SK-N-SH (cell line): Measurements from ENCODE around the gene MVD. TPM values are rescaled to one million over a fixed set of nuclear protein-coding genes. Genes with fewer than 3 reads are reported as not detected.

Experiments used
- CTCF ChIA-PET: fragments of 300-600, 350-600 bp; formaldehyde crosslinking; extraction: SDS; loops from one replicate; lab custom pipeline; 2021; lab: Yijun Ruan, JAX
- POLR2A ChIA-PET: fragments of 350-600 bp; sonication (Branson Sonifier 250); formaldehyde crosslinking; extraction: SDS; loops from one replicate; lab custom pipeline; 2020; ENCODE audit warnings: antibody characterized with exemption, inconsistent platforms; lab: Yijun Ruan, JAX
- DNase-seq: peaks from one replicate; pipeline ENCODE4 v3.0.0; 2012
- H2AFZ ChIP-seq: fragments of 200-600 bp; sonication (generic); 2 replicates; pipeline ENCODE4 v1.8.1; 2016; ENCODE audit warnings: antibody characterized with exemption, mild to moderate bottlenecking, low read depth
- H3F3A ChIP-seq: fragments of 200-600 bp; sonication (generic); replicated peaks from 2 replicates; pipeline ENCODE3; 2016; ENCODE audit warnings: antibody characterized with exemption, mild to moderate bottlenecking; ENCODE audit not compliant: insufficient read depth
- H3K27ac ChIP-seq, 2 experiments: fragments of 200-500 bp in 1 of 2; fragments of 200-600 bp in 1 of 2; sonication (Bioruptor generic) in 1 of 2; sonication (generic), shearing (Covaris generic) in 1 of 2; 2 replicates each; pipeline versions ENCODE4 v1.5.1 to v1.6.1; 2014 to 2016; ENCODE audit warnings: low read depth in 2 of 2, inconsistent platforms in 1 of 2, low read length in 1 of 2, mild to moderate bottlenecking in 1 of 2, mixed read lengths in 1 of 2
- H3K27me3 ChIP-seq: fragments of 200-600 bp; sonication (generic), shearing (Covaris generic); 2 replicates; pipeline ENCODE4 v1.6.1; 2016; ENCODE audit warnings: mixed run types; ENCODE audit not compliant: insufficient read depth
- H3K36me3 ChIP-seq, 2 experiments: fragments of 200-500 bp in 1 of 2; fragments of 200-600 bp in 1 of 2; sonication (Bioruptor generic) in 1 of 2; sonication (generic) in 1 of 2; replicated peaks in 1 of 2; 2 replicates each; pipeline versions ENCODE3 to v1.5.1; 2014 to 2016; ENCODE audit warnings: low read length in 1 of 2, mild to moderate bottlenecking in 1 of 2; ENCODE audit not compliant: insufficient read depth in 2 of 2, control insufficient read depth in 1 of 2
- H3K4me1 ChIP-seq, 2 experiments: fragments of 200-500 bp in 1 of 2; fragments of 200-600 bp in 1 of 2; sonication (Bioruptor generic) in 1 of 2; sonication (generic), shearing (Covaris generic) in 1 of 2; 2 replicates each; pipeline versions ENCODE4 v1.5.1 to v1.6.1; 2014 to 2016; ENCODE audit warnings: low read depth in 1 of 2, low read length in 1 of 2, mixed run types in 1 of 2; ENCODE audit not compliant: insufficient read depth in 2 of 2, control insufficient read depth in 1 of 2
- H3K4me2 ChIP-seq: fragments of 200-600 bp; sonication (generic), shearing (Covaris generic); 2 replicates; pipeline ENCODE4 v1.6.1; 2017; ENCODE audit warnings: mixed run types
- H3K4me3 ChIP-seq, 2 experiments: fragments of 200-500 bp in 1 of 2; fragments of 200-600 bp in 1 of 2; sonication (Bioruptor generic) in 1 of 2; sonication (generic), shearing (Covaris generic) in 1 of 2; 2 replicates each; pipeline versions ENCODE4 v1.5.1 to v1.8.1; 2014 to 2016; ENCODE audit warnings: low read depth in 2 of 2, inconsistent platforms in 1 of 2, low read length in 1 of 2, mild to moderate bottlenecking in 1 of 2, mixed read lengths in 1 of 2, moderate library complexity in 1 of 2
- H3K79me2 ChIP-seq: fragments of 200-600 bp; sonication (generic); 2 replicates; pipeline ENCODE4 v1.8.1; 2017; ENCODE audit warnings: mild to moderate bottlenecking; ENCODE audit not compliant: insufficient read depth
- H3K9ac ChIP-seq: fragments of 200-600 bp; sonication (generic); 2 replicates; pipeline ENCODE4 v1.6.1; 2017; ENCODE audit warnings: mixed run types
- H3K9me2 ChIP-seq: fragments of 200-600 bp; sonication (generic); 2 replicates; pipeline ENCODE4 v1.6.1; 2017; ENCODE audit warnings: mixed run types
- H3K9me3 ChIP-seq: fragments of 200-600 bp; sonication (generic); 2 replicates; pipeline ENCODE4 v1.6.1; 2017; ENCODE audit warnings: mixed run types, mild to moderate bottlenecking, moderate library complexity
- H4K20me1 ChIP-seq: fragments of 200-600 bp; sonication (generic); 2 replicates; pipeline ENCODE4 v1.6.1; 2017; ENCODE audit warnings: mild to moderate bottlenecking, mixed run types; ENCODE audit not compliant: insufficient read depth
- CHD2 ChIP-seq: fragments of 150-350 bp; IDR thresholded peaks from 2 replicates; pipeline ENCODE4 v1.6.1; 2018; ENCODE audit warnings: low read length; ENCODE audit not compliant: partially characterized antibody
- ELF1 ChIP-seq: IDR thresholded peaks from 2 replicates; pipeline ENCODE4 v1.4.0; 2012
- EZH2phosphoT487 ChIP-seq: fragments of 200-600 bp; sonication (generic); IDR thresholded peaks from 2 replicates; pipeline ENCODE4 v1.6.1; 2017; ENCODE audit warnings: low read depth, mixed run types, mild to moderate bottlenecking, antibody characterized with exemption, moderate library complexity, borderline replicate concordance
- FOSL2 ChIP-seq: IDR thresholded peaks from 2 replicates; pipeline ENCODE4 v1.4.0; 2012; ENCODE audit warnings: low read depth, mild to moderate bottlenecking, moderate library complexity, borderline replicate concordance
- FOXJ3 ChIP-seq: sonication (generic); formaldehyde crosslinking; IDR thresholded peaks from 2 replicates; pipeline ENCODE4 v1.5.1; 2020; ENCODE audit warnings: mild to moderate bottlenecking, missing genetic modification reagents
- GABPA ChIP-seq: IDR thresholded peaks from 2 replicates; pipeline ENCODE4 v1.4.0; 2012; ENCODE audit warnings: low read depth, mild to moderate bottlenecking
- GATA2 ChIP-seq: sonication (generic); formaldehyde crosslinking; IDR thresholded peaks from 2 replicates; pipeline ENCODE4 v1.5.0; 2020; ENCODE audit warnings: mild to moderate bottlenecking, missing genetic modification reagents
- IRF3 ChIP-seq: fragments of 150-350 bp; IDR thresholded peaks from 2 replicates; pipeline ENCODE4 v1.6.1; 2016; ENCODE audit warnings: mild to moderate bottlenecking, low read depth, low read length
- JUND ChIP-seq: IDR thresholded peaks from 2 replicates; pipeline ENCODE4 v1.4.0; 2012
- MXI1 ChIP-seq: IDR thresholded peaks from 2 replicates; pipeline ENCODE4 v1.6.1; 2012; ENCODE audit warnings: mild to moderate bottlenecking, low read depth, low read length, improper control_type of control experiment
- NRF1 ChIP-seq: IDR thresholded peaks from 2 replicates; pipeline ENCODE4 v1.6.1; 2012; ENCODE audit warnings: low read depth, mild to moderate bottlenecking, low read length
- POLR2AphosphoS5 ChIP-seq: IDR thresholded peaks from 2 replicates; pipeline ENCODE4 v1.6.1; 2012; ENCODE audit warnings: low read depth, low read length
- SMC3 ChIP-seq: IDR thresholded peaks from 2 replicates; pipeline ENCODE4 v1.6.1; 2012; ENCODE audit warnings: low read depth, low read length, improper control_type of control experiment
- TAF1 ChIP-seq: IDR thresholded peaks from 2 replicates; pipeline ENCODE4 v1.6.1; 2012; ENCODE audit warnings: low read depth, mild to moderate bottlenecking, low read length, moderate library complexity, borderline replicate concordance
- YY1 ChIP-seq: IDR thresholded peaks from 2 replicates; pipeline ENCODE4 v1.4.0; 2012; ENCODE audit warnings: low read depth, mild to moderate bottlenecking
- WGBS: methylation state at CpG from one replicate; pipeline ENCODE4 v1.1.6; 2017; ENCODE audit warnings: low lambda C conversion rate; 5-methylcytosine and 5-hydroxymethylcytosine counted together
- polyA plus RNA-seq, 3 experiments: library from polyadenylated mRNA; depleted of rRNA; stranded (reverse); fragments of >200 nt; gene quantifications; 2 replicates each; pipeline ENCODE4 v1.2.3, GENCODE V29; 2012
- TF ChIP-seq, protein P1 (sequence below): IDR thresholded peaks from 2 replicates; pipeline ENCODE4; 2012
- TF ChIP-seq, protein P2 (sequence below): IDR thresholded peaks from 2 replicates; pipeline ENCODE4 v1.6.1; 2012; ENCODE audit warnings: mild to moderate bottlenecking, low read depth, low read length, moderate library complexity

Gene MVD
- polyA plus RNA-seq, 1 of the 3 experiments (the other 2 are of a cell fraction), result 15.7 TPM

DNA sequence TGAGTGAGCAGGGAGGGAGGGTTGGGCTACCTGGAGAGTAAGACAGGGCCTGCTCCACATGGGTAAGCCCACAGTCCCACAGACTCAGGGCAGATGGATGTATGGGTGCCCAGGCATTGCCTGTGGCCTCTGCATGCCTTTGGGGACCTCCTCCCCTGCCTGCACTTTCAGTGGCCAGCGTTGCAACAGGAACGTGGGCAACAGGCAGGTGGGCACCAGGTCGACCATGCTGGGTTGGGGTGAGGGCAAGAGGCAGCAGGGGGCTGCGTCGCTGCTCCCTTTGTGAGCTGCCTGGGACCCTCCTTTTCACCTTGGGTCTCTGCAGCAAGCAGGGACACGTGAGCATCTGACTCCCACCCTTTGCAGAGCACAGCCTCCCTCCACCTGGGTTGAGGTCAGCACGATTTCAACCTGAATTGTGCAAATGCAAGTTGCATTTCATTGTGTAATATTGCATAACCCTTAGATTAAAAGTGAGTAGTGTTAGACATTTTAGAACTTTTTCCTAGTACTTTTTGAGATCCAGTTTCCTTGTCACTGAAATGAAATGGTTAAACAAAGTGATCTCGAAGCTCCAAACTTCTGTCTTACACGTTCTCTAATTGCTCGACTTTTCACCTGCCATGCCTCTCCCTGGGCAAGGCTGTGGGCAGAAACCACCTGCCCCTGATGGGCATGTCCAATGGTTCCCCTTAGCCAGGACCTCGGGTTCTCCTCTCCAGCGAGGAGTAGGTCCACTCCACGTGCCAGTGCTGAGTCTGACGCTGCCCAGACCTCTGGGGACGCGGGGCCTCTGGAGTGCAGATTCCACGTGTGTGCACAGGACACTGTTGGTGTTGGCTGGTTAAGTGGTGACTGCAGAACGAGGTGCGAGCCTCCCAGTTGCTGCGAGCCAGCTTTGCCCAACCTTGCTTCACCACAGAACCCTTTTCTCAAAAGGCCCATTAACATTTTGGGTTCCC lies 57.4 kb downstream of the MVD start:
- H3K36me3 ChIP-seq, result peaks cover 22 to 55% of the 10 kb centered on the region in 2 experiments

More for the DNA sequence above, 57.4 kb downstream of the MVD start:
- no peaks in the 10 kb centered on the region for H3K4me1 ChIP-seq
- no peak overlapping the region for H3K27ac ChIP-seq
- H3K79me2 ChIP-seq, result peaks cover 4% of the 10 kb centered on the region; the same call in 1 of the 2 replicates
- H2AFZ ChIP-seq, result no peak overlapping the region
- no peak overlapping the region for H3K9ac ChIP-seq
- H3F3A ChIP-seq, result no peaks in the 10 kb centered on the region
- no peak overlapping the region for H3K4me2 ChIP-seq
- H3K4me3 ChIP-seq, result no peak overlapping the region
- no peak for DNase-seq
- CTCF ChIA-PET, result no interaction called here
- no peaks in the 10 kb centered on the region for H3K27me3 ChIP-seq
- TF ChIP-seq YY1 (no peak), POLR2AphosphoS5 (no peak), ELF1 (no peak), GATA2 (CRISPR knock-in tag) (no peak), TAF1 (no peak), CHD2 (no peak), GABPA (no peak), EZH2phosphoT487 (no peak), FOXJ3 (CRISPR knock-in tag) (no peak), NRF1 (no peak), MXI1 (no peak), FOSL2 (no peak), JUND (no peak), IRF3 (no peak), SMC3 (no peak)
- TF ChIP-seq, protein P1, sequence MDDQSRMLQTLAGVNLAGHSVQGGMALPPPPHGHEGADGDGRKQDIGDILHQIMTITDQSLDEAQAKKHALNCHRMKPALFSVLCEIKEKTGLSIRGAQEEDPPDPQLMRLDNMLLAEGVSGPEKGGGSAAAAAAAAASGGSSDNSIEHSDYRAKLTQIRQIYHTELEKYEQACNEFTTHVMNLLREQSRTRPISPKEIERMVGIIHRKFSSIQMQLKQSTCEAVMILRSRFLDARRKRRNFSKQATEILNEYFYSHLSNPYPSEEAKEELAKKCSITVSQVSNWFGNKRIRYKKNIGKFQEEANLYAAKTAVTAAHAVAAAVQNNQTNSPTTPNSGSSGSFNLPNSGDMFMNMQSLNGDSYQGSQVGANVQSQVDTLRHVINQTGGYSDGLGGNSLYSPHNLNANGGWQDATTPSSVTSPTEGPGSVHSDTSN, result no peak
- TF ChIP-seq, protein P2, sequence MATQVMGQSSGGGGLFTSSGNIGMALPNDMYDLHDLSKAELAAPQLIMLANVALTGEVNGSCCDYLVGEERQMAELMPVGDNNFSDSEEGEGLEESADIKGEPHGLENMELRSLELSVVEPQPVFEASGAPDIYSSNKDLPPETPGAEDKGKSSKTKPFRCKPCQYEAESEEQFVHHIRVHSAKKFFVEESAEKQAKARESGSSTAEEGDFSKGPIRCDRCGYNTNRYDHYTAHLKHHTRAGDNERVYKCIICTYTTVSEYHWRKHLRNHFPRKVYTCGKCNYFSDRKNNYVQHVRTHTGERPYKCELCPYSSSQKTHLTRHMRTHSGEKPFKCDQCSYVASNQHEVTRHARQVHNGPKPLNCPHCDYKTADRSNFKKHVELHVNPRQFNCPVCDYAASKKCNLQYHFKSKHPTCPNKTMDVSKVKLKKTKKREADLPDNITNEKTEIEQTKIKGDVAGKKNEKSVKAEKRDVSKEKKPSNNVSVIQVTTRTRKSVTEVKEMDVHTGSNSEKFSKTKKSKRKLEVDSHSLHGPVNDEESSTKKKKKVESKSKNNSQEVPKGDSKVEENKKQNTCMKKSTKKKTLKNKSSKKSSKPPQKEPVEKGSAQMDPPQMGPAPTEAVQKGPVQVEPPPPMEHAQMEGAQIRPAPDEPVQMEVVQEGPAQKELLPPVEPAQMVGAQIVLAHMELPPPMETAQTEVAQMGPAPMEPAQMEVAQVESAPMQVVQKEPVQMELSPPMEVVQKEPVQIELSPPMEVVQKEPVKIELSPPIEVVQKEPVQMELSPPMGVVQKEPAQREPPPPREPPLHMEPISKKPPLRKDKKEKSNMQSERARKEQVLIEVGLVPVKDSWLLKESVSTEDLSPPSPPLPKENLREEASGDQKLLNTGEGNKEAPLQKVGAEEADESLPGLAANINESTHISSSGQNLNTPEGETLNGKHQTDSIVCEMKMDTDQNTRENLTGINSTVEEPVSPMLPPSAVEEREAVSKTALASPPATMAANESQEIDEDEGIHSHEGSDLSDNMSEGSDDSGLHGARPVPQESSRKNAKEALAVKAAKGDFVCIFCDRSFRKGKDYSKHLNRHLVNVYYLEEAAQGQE, result no peak
- H3K9me3 ChIP-seq, result no peaks in the 10 kb centered on the region
- 87% methylated on average over 18 of the region's 20 CpGs for WGBS
- no peaks in the 10 kb centered on the region for H3K9me2 ChIP-seq
- POLR2A ChIA-PET, result no interaction called here
- no peaks in the 10 kb centered on the region; the same call in 1 of the 2 replicates for H4K20me1 ChIP-seq
